Gastroesophageal sphincter (tissue), 4 donors: ENCODE results near the gene WDR93. TPM values are rescaled to one million over a fixed set of nuclear protein-coding genes. Genes with fewer than 3 reads are reported as not detected.

Experiments
- ATAC-seq: fragments of 150-250 bp; one replicate; pipeline ENCODE4 v1.9.1; 2016; ENCODE audit warnings: mild to moderate bottlenecking, moderate library complexity
- H3K27ac ChIP-seq, 4 donors: fragments of 200-600 bp; sonication (generic) in 3 of 4; 1 replicate in 3 of 4; 2 replicates in 1 of 4; pipeline ENCODE4 v1.5.1; 2016 to 2019
- H3K27me3 ChIP-seq: fragments of 200-600 bp; sonication (generic); one replicate; pipeline ENCODE4 v1.5.1; 2019
- H3K36me3 ChIP-seq, 2 donors: fragments of 200-600 bp; sonication (generic); one replicate each; pipeline ENCODE4 v1.5.1; 2019; ENCODE audit warnings: control low read depth in 1 of 2
- H3K4me1 ChIP-seq, 3 donors: fragments of 200-600 bp; sonication (generic); 1 replicate in 2 of 3; 2 replicates in 1 of 3; pipeline ENCODE4 v1.5.1; 2016 to 2019; ENCODE audit warnings: control low read depth in 2 of 3
- H3K4me3 ChIP-seq, 2 donors: fragments of 200-600 bp; sonication (generic); one replicate each; pipeline ENCODE4 v1.5.1; 2019; ENCODE audit warnings: mild to moderate bottlenecking in 1 of 2, moderate library complexity in 1 of 2
- H3K9me3 ChIP-seq, 3 donors: fragments of 200-600 bp; sonication (generic); one replicate each; pipeline ENCODE4 v1.5.1; 2017 to 2019; ENCODE audit warnings: control low read depth in 2 of 3
- CTCF ChIP-seq, 4 experiments: fragments of 200-600 bp in 2 of 4; fragments of 450-650 bp in 2 of 4; sonication (generic) in 1 of 4; IDR thresholded peaks; one replicate each; pipeline ENCODE4 v1.5.1; 2017 to 2019; ENCODE audit warnings: antibody characterized with exemption in 4 of 4, mild to moderate bottlenecking in 2 of 4, moderate library complexity in 2 of 4
- EP300 ChIP-seq: sonication (generic); formaldehyde crosslinking; IDR thresholded peaks from one replicate; pipeline ENCODE4 v1.6.1; 2017; ENCODE audit warnings: antibody characterized with exemption, mild to moderate bottlenecking
- POLR2A ChIP-seq, 2 donors: fragments of 450-650 bp; IDR thresholded peaks; one replicate each; pipeline ENCODE4 v1.6.1; 2017; ENCODE audit warnings: antibody characterized with exemption in 2 of 2, mild to moderate bottlenecking in 2 of 2, moderate library complexity in 1 of 2
- POLR2AphosphoS5 ChIP-seq: sonication (generic); formaldehyde crosslinking; IDR thresholded peaks from one replicate; pipeline ENCODE4 v1.6.1; 2017; ENCODE audit warnings: antibody characterized with exemption
- WGBS, 2 donors: methylation state at CpG; one replicate each; pipeline ENCODE4 v1.1.5; 2018; ENCODE audit warnings: low coverage in 1 of 2; 5-methylcytosine and 5-hydroxymethylcytosine counted together
- total RNA-seq, 4 donors: library from RNA; depleted of rRNA; stranded (reverse); fragments of >200 nt; gene quantifications; one replicate each; pipeline ENCODE4 v1.1.0, GENCODE V29; 2016

Gene WDR93
- total RNA-seq, 4 donors from 2014 or later: 0.15 TPM; not detected in 3

- Histone ChIP-seq H3K4me1 (peaks cover 0 to 34% (median 13%) of the 10 kb centered on the region in 3 donors), H3K27me3 (no peaks in the 10 kb centered on the region), H3K36me3 (no peaks in the 10 kb centered on the region), H3K9me3 (no peaks in the 10 kb centered on the region), H3K4me3 (no peak overlapping the region), H3K27ac (no peak overlapping the region)
- TF ChIP-seq CTCF (IDR thresholded peaks at IDR 0.05) (no peak), EP300 (no peak), POLR2AphosphoS5 (no peak), POLR2A (IDR thresholded peaks at IDR 0.05) (no peak)
- 60 to 86% methylated on average over 1 to 2 of the region's 15 CpGs for WGBS, 2 donors
- ATAC-seq: no peak
Measured at GRCh38 chr15:89669941-89670340, 20.7 kb upstream of the WDR93 start.

DNA sequence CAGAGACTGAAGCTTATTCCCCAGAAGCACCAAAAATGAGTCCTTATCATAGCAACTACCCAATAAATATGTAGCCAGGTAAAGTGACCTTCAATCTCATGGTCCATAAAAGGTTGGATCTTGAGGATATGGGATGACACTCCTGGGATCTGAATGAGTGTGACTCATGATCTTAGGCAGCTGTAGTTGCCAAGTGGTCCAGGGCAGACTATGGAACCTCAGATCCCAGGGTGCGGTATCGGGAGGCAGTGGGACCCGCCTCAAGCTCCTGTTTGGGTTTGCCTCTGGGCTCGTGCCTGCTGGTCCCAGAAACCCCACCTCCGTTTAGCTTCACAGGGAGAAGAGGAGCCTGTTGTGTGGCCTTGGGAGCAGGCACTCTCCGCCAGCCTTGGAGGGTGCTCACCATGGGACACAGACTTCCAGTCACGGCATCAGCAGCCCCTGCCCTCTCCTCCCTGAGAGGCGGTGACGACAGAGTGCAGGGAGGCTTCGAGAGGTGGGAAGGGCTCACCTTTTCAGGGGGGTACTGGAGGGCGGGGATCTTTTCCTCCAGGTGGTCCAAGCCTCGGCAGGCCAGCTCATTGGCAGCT, 19.5 kb upstream of the WDR93 start:
- no peaks in the 10 kb centered on the region for H3K27me3 ChIP-seq
- no peak overlapping the region for H3K4me3 ChIP-seq
- WGBS, 2 donors: 80% methylated on average over 1 of the region's 12 CpGs; no CpG with 5 or more reads in 1 of the 2 donors
- peaks cover 0 to 24% (median 7%) of the 10 kb centered on the region in 3 donors for H3K4me1 ChIP-seq
- H3K9me3 ChIP-seq: no peaks in the 10 kb centered on the region
- no peaks in the 10 kb centered on the region for H3K36me3 ChIP-seq
- TF ChIP-seq EP300 (no peak), POLR2A (IDR thresholded peaks at IDR 0.05) (no peak), POLR2AphosphoS5 (no peak), CTCF (IDR thresholded peaks at IDR 0.05) (no peak)
- no peak overlapping the region for H3K27ac ChIP-seq
- no peak for ATAC-seq

DNA sequence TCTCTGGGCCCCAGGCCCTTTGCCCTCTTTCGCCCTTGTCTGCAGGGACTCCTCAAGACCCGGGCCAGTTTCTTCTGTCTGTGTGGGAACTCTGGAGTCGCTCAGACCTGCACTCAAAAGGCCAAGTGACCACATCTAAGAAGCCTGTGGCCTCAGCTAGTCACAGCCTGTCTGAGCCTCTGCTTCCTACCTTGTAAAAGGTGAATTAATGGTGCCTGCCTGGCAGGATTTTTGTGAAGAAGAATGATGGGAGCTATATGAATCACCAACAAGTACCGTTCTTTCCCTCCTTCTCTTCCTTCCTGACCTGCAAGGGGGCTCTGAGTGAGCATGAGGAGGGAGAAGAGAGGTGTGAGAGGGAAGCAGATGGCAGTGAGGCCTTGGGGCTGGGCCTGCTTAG, 18.9 kb upstream of the WDR93 start:
- H3K4me1 ChIP-seq: peaks cover 0 to 20% (median 7%) of the 10 kb centered on the region in 3 donors
- no peaks in the 10 kb centered on the region for H3K36me3 ChIP-seq
- ATAC-seq: no peak
- H3K9me3 ChIP-seq: no peaks in the 10 kb centered on the region
- H3K4me3 ChIP-seq: no peak overlapping the region
- 40% methylated on average over 1 of the region's 4 CpGs; no CpG with 5 or more reads in 1 of the 2 donors for WGBS, 2 donors
- H3K27me3 ChIP-seq: no peaks in the 10 kb centered on the region
- peak overlapping the region in 3 of 4 donors; percentile 57 to 67 (median 67) for H3K27ac ChIP-seq
- TF ChIP-seq POLR2AphosphoS5 (no peak), POLR2A (IDR thresholded peaks at IDR 0.05) (no peak), EP300 (no peak), CTCF (IDR thresholded peaks at IDR 0.05) (no peak)

GRCh38 chr15:89672221-89673164, 18.1 kb upstream of the WDR93 start:
- no peaks in the 10 kb centered on the region for H3K9me3 ChIP-seq
- no peak overlapping the region for H3K4me3 ChIP-seq
- H3K36me3 ChIP-seq: no peaks in the 10 kb centered on the region
- WGBS, 2 donors: 71 to 77% methylated on average over 3 to 9 of the region's 12 CpGs
- peaks cover 0 to 20% (median 7%) of the 10 kb centered on the region in 3 donors for H3K4me1 ChIP-seq
- ATAC-seq: peak; percentile 30
- TF ChIP-seq CTCF (IDR thresholded peaks at IDR 0.05): no peak
- no peak for TF ChIP-seq EP300
- TF ChIP-seq POLR2AphosphoS5: no peak
- TF ChIP-seq POLR2A (IDR thresholded peaks at IDR 0.05): no peak
- H3K27ac ChIP-seq: peak overlapping the region in 3 of 4 donors; percentile 57 to 67 (median 67)
- no peaks in the 10 kb centered on the region for H3K27me3 ChIP-seq
